ENCODE results near the gene PPL.

DNA sequence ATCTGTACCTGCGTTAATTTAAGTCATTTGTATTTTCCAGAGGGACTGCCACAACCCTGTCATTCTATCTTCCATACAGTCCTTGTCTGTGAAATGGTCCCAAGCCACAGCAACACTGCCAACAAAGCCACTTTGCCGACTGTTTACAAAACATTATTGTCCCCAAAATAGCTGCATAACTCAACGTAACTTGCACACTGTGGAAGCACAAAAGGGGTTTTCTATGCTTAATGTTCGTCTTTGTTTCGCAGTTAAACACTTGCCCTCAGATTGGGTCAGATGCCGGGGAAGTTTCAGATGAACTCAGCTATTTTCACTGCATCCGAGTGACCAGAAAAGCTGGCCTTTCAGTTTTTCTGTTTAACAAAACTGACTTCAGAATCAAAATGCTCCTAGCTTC is 25.8 kb upstream of the PPL start:
- TF ChIP-seq, protein P1, sequence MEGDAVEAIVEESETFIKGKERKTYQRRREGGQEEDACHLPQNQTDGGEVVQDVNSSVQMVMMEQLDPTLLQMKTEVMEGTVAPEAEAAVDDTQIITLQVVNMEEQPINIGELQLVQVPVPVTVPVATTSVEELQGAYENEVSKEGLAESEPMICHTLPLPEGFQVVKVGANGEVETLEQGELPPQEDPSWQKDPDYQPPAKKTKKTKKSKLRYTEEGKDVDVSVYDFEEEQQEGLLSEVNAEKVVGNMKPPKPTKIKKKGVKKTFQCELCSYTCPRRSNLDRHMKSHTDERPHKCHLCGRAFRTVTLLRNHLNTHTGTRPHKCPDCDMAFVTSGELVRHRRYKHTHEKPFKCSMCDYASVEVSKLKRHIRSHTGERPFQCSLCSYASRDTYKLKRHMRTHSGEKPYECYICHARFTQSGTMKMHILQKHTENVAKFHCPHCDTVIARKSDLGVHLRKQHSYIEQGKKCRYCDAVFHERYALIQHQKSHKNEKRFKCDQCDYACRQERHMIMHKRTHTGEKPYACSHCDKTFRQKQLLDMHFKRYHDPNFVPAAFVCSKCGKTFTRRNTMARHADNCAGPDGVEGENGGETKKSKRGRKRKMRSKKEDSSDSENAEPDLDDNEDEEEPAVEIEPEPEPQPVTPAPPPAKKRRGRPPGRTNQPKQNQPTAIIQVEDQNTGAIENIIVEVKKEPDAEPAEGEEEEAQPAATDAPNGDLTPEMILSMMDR (IDR thresholded peaks at IDR 0.05 in 4 of 5, conservative IDR thresholded peaks at IDR 0.05 in 1 of 5) = no peak
- no peak for TF ChIP-seq POLR2A (IDR thresholded peaks at IDR 0.05)

Measured in gastrocnemius medialis (tissue), 4 donors.